Fibroblast of lung (primary cell): ENCODE measurements around the gene PLEKHM1. TPM values are rescaled to one million over a fixed set of nuclear protein-coding genes. Genes with fewer than 3 reads are reported as not detected.

Source experiments
- DNase-seq, 2 donors: peaks; one replicate each; pipeline versions ENCODE4 v3.0.0 to v3.0.0-alpha.2; 2010; ENCODE audit warnings: low read depth in 2 of 2
- H2AFZ ChIP-seq: 2 replicates; pipeline ENCODE4 v1.5.1; 2012; ENCODE audit warnings: low read length, control low read depth, inconsistent platforms
- H3K27ac ChIP-seq: 2 replicates; pipeline ENCODE4 v1.5.1; 2011; ENCODE audit warnings: low read length, control low read depth; ENCODE audit not compliant: insufficient read depth
- H3K27me3 ChIP-seq: 2 replicates; pipeline ENCODE4 v1.5.1; 2011; ENCODE audit warnings: mild to moderate bottlenecking, low read length; ENCODE audit not compliant: control insufficient read depth, insufficient read depth
- H3K36me3 ChIP-seq: 2 replicates; pipeline ENCODE4 v1.5.1; 2011; ENCODE audit warnings: low read length; ENCODE audit not compliant: control insufficient read depth, insufficient read depth
- H3K4me1 ChIP-seq: 2 replicates; pipeline ENCODE4 v1.5.1; 2011; ENCODE audit warnings: low read length; ENCODE audit not compliant: control insufficient read depth, insufficient read depth; ENCODE audit errors: extremely low read depth
- H3K4me2 ChIP-seq: 2 replicates; pipeline ENCODE4 v1.5.1; 2011; ENCODE audit warnings: low read length, control low read depth; ENCODE audit not compliant: insufficient read depth; ENCODE audit errors: extremely low read depth
- H3K4me3 ChIP-seq, 4 experiments: fragments of 200-600 bp in 1 of 4; sonication (generic) in 1 of 4; replicated peaks in 1 of 4; 2 replicates each; pipeline ENCODE4 v1.5.1; 2011 to 2016; ENCODE audit warnings: low read length in 4 of 4, low read depth in 3 of 4, mild to moderate bottlenecking in 3 of 4, control low read depth in 2 of 4, inconsistent platforms in 1 of 4, mixed read lengths in 1 of 4; ENCODE audit not compliant: insufficient read depth in 1 of 4; ENCODE audit errors: control extremely low read depth in 1 of 4
- H3K79me2 ChIP-seq: 2 replicates; pipeline ENCODE4 v1.5.1; 2012; ENCODE audit warnings: mild to moderate bottlenecking, low read length, inconsistent platforms; ENCODE audit not compliant: control insufficient read depth, insufficient read depth
- H3K9ac ChIP-seq: 2 replicates; pipeline ENCODE4 v1.5.1; 2011; ENCODE audit warnings: mild to moderate bottlenecking, low read length, control low read depth; ENCODE audit not compliant: insufficient read depth
- H3K9me3 ChIP-seq: 2 replicates; pipeline ENCODE4 v1.5.1; 2012; ENCODE audit warnings: low read depth, low read length; ENCODE audit not compliant: control insufficient read depth, insufficient read depth
- H4K20me1 ChIP-seq: 2 replicates; pipeline ENCODE4 v1.5.1; 2011; ENCODE audit warnings: low read length; ENCODE audit not compliant: control insufficient read depth, insufficient read depth; ENCODE audit errors: extremely low read depth
- EZH2 ChIP-seq: IDR thresholded peaks from 2 replicates; pipeline ENCODE4 v1.5.1; 2012; ENCODE audit warnings: low read length, control low read depth, mild to moderate bottlenecking; ENCODE audit errors: missing control alignments
- polyA plus RNA-seq, 2 donors: library from polyadenylated mRNA; depleted of rRNA in 1 of 2; stranded (reverse) in 1 of 2; unstranded in 1 of 2; fragments of >200 nt; gene quantifications; 2 replicates each; pipeline ENCODE4 v1.2.1, GENCODE V29; 2011 to 2012; ENCODE audit warnings: missing spikeins in 1 of 2
- total RNA-seq: library from RNA; depleted of rRNA; stranded (reverse); fragments of >200 nt; gene quantifications from 2 replicates; pipeline ENCODE4 v1.2.1, GENCODE V29; 2014
- TF ChIP-seq, protein P1 (sequence below), 2 donors: IDR thresholded peaks in 1 of 2; conservative IDR thresholded peaks in 1 of 2; 1 replicate in 1 of 2; 2 replicates in 1 of 2; pipeline ENCODE4 v1.5.1; 2011 to 2012; ENCODE audit warnings: low read length in 2 of 2, control low read depth in 1 of 2, inconsistent platforms in 1 of 2, low read depth in 1 of 2, mild to moderate bottlenecking in 1 of 2

PLEKHM1 gene
- total and polyA plus RNA-seq, 2 donors (not counting 1 experiment from before 2014, with no cell fraction given) = 15.8 to 27.9 TPM

DNA sequence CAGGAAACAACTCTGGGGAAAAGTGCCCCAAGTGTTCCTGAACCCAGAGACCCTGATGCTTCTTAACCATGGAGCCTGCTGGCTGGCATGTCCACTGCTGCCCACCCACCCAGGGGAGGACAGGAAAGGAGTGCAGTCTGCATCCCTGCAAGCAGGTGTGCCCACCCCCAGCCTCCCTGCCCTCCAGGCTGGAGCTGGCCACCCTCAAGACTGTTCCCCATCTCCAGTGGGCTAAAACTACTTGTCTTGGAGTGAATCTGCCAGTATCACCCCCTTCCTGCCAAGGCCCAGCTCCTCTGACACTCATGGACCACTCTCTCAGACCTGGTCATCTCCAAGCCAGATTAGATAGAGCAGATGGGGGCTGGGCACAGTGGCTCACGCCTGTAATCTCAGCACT, 87.6 kb downstream of the PLEKHM1 start:
- H3K4me1 ChIP-seq = peaks cover 2% of the 10 kb centered on the region
- H3K4me2 ChIP-seq = no peak overlapping the region
- peaks cover 3% of the 10 kb centered on the region for H3K27me3 ChIP-seq
- H3K9me3 ChIP-seq = no peaks in the 10 kb centered on the region
- no peak overlapping the region for H3K4me3 ChIP-seq
- H3K79me2 ChIP-seq = no peaks in the 10 kb centered on the region
- no peak overlapping the region for H2AFZ ChIP-seq
- H3K36me3 ChIP-seq = no peaks in the 10 kb centered on the region
- no peak overlapping the region for H3K9ac ChIP-seq
- TF ChIP-seq EZH2 = no peak
- TF ChIP-seq, protein P1, sequence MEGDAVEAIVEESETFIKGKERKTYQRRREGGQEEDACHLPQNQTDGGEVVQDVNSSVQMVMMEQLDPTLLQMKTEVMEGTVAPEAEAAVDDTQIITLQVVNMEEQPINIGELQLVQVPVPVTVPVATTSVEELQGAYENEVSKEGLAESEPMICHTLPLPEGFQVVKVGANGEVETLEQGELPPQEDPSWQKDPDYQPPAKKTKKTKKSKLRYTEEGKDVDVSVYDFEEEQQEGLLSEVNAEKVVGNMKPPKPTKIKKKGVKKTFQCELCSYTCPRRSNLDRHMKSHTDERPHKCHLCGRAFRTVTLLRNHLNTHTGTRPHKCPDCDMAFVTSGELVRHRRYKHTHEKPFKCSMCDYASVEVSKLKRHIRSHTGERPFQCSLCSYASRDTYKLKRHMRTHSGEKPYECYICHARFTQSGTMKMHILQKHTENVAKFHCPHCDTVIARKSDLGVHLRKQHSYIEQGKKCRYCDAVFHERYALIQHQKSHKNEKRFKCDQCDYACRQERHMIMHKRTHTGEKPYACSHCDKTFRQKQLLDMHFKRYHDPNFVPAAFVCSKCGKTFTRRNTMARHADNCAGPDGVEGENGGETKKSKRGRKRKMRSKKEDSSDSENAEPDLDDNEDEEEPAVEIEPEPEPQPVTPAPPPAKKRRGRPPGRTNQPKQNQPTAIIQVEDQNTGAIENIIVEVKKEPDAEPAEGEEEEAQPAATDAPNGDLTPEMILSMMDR (conservative IDR thresholded peaks at IDR 0.05 in 1 of 2, IDR thresholded peaks at IDR 0.05 in 1 of 2; ENCODE audit: low read depth in 1 of 2, low read length in 2 of 2) = no peak
- H3K27ac ChIP-seq = no peak overlapping the region
- H4K20me1 ChIP-seq = no peaks in the 10 kb centered on the region
- DNase-seq = no peak

DNA sequence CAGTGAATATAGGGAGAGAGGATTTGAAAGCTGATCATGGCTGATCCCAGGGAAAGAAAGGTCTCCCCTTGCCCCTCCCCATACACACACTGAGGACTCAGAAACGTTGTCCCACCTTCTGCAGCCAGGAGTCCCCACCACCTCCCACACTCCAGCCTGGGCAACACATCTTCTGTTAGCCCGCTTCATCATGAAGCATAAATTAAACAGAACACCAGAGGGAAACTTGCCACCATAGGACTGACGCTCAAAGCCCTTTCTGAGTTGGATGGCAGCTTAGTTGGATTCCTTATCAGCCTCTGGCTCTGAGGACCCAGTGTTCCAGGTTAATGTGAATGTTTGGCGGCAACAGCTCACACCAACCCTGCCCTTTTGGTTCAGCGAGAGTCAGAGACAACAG, 91.7 kb downstream of the PLEKHM1 start:
- H3K4me1 ChIP-seq = peaks cover 7% of the 10 kb centered on the region
- H2AFZ ChIP-seq = no peak overlapping the region
- H3K79me2 ChIP-seq = no peaks in the 10 kb centered on the region
- no peak for TF ChIP-seq EZH2
- TF ChIP-seq, protein P1 (conservative IDR thresholded peaks at IDR 0.05 in 1 of 2, IDR thresholded peaks at IDR 0.05 in 1 of 2; ENCODE audit: low read depth in 1 of 2, low read length in 2 of 2) = no peak
- H3K9ac ChIP-seq = no peak overlapping the region
- no peak overlapping the region for H3K27ac ChIP-seq
- H3K9me3 ChIP-seq = no peaks in the 10 kb centered on the region
- no peaks in the 10 kb centered on the region for H3K27me3 ChIP-seq
- no peak overlapping the region for H3K4me3 ChIP-seq
- no peaks in the 10 kb centered on the region for H3K36me3 ChIP-seq
- no peaks in the 10 kb centered on the region for H4K20me1 ChIP-seq
- DNase-seq = no peak
- no peak overlapping the region for H3K4me2 ChIP-seq

DNA sequence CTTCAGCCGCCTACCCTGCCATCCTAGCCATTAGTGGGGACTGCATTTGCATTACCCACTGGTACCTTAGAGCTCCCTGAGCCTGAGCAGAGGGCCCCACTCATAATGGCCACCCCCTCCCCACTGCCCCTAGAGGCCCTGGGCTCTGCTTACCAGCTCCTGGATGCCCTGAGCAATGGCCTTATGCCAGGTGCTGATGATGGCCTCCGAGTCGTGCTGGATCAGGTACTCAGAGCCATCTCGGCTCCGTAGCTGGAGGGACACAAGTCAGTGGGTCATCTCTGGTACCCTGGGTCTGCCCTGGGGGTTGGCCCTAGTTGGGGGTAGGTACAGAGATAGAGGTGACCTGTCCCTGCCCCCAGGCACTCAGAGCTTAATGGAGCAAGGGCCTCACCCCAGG, 92.7 kb downstream of the PLEKHM1 start:
- Histone ChIP-seq H3K4me3 (no peak overlapping the region), H3K79me2 (no peaks in the 10 kb centered on the region), H3K9me3 (no peaks in the 10 kb centered on the region), H3K36me3 (no peaks in the 10 kb centered on the region), H2AFZ (no peak overlapping the region), H3K4me1 (peaks cover 7% of the 10 kb centered on the region), H3K27me3 (no peaks in the 10 kb centered on the region), H4K20me1 (no peaks in the 10 kb centered on the region), H3K27ac (no peak overlapping the region), H3K9ac (no peak overlapping the region), H3K4me2 (no peak overlapping the region)
- TF ChIP-seq, protein P1 (conservative IDR thresholded peaks at IDR 0.05 in 1 of 2, IDR thresholded peaks at IDR 0.05 in 1 of 2; ENCODE audit: low read depth in 1 of 2, low read length in 2 of 2) = no peak
- TF ChIP-seq EZH2 = no peak
- no peak for DNase-seq
